Astrocyte (in vitro differentiated cells and primary cell): ENCODE data around the gene PRPS1L1. TPM values are rescaled to one million over a fixed set of nuclear protein-coding genes. Genes with fewer than 3 reads are reported as not detected.

Experiments
- DNase-seq: peaks from one replicate; pipeline ENCODE4 v3.0.0-alpha.2; 2010; ENCODE audit warnings: low read depth
- FAIRE-seq: peaks from 2 replicates; lab custom pipeline; 2011; peaks lifted over from hg19 to GRCh38; lab: Jason Lieb, UNC
- H2AFZ ChIP-seq: 2 replicates; pipeline ENCODE4 v1.6.0; 2012; ENCODE audit warnings: low read depth, low read length, inconsistent platforms
- H3K27ac ChIP-seq: 2 replicates; pipeline ENCODE4 v1.5.1; 2011; ENCODE audit warnings: low read depth, low read length, inconsistent platforms
- H3K27me3 ChIP-seq: 2 replicates; pipeline ENCODE4 v1.6.0; 2011; ENCODE audit warnings: low read length, inconsistent platforms; ENCODE audit not compliant: insufficient read depth
- H3K36me3 ChIP-seq: 2 replicates; pipeline ENCODE4 v1.5.1; 2011; ENCODE audit warnings: low read length, inconsistent platforms; ENCODE audit not compliant: insufficient read depth
- H3K4me1 ChIP-seq: 2 replicates; pipeline ENCODE4 v1.5.1; 2011; ENCODE audit warnings: low read length, inconsistent platforms; ENCODE audit not compliant: insufficient read depth
- H3K4me2 ChIP-seq: 2 replicates; pipeline ENCODE4 v1.6.0; 2012; ENCODE audit warnings: low read length, inconsistent platforms
- H3K4me3 ChIP-seq: 2 replicates; pipeline ENCODE4 v1.5.1; 2011; ENCODE audit warnings: low read depth, mild to moderate bottlenecking, low read length, inconsistent platforms; ENCODE audit not compliant: insufficient read depth
- H3K79me2 ChIP-seq: 2 replicates; pipeline ENCODE4 v1.6.0; 2012; ENCODE audit warnings: mild to moderate bottlenecking, low read length, inconsistent platforms; ENCODE audit not compliant: insufficient read depth
- H3K9ac ChIP-seq: 2 replicates; pipeline ENCODE4 v1.6.0; 2012; ENCODE audit warnings: mild to moderate bottlenecking, low read length, inconsistent platforms
- H3K9me3 ChIP-seq: 2 replicates; pipeline ENCODE4 v1.5.1; 2012; ENCODE audit warnings: low read depth, mild to moderate bottlenecking, low read length, inconsistent platforms; ENCODE audit not compliant: insufficient read depth
- H4K20me1 ChIP-seq: 2 replicates; pipeline ENCODE4 v1.6.0; 2012; ENCODE audit warnings: low read length, inconsistent platforms; ENCODE audit not compliant: insufficient read depth
- H3K27ac Mint-ChIP-seq: one replicate; pipeline ENCODE4 v1.8.0; 2021; ENCODE audit warnings: mild to moderate bottlenecking, mixed read lengths; ENCODE audit not compliant: unreplicated experiment
- H3K27me3 Mint-ChIP-seq: one replicate; pipeline ENCODE4 v1.8.0; 2021; ENCODE audit warnings: low read depth, mixed read lengths; ENCODE audit not compliant: unreplicated experiment
- H3K36me3 Mint-ChIP-seq: one replicate; pipeline ENCODE4 v1.8.0; 2021; ENCODE audit warnings: low read depth, mixed read lengths; ENCODE audit not compliant: unreplicated experiment
- H3K4me1 Mint-ChIP-seq: one replicate; pipeline ENCODE4 v1.8.0; 2021; ENCODE audit warnings: low read depth, mixed read lengths; ENCODE audit not compliant: unreplicated experiment
- H3K4me3 Mint-ChIP-seq: one replicate; pipeline ENCODE4 v1.8.0; 2021; ENCODE audit warnings: mild to moderate bottlenecking, moderate library complexity, mixed read lengths; ENCODE audit not compliant: unreplicated experiment
- H3K9me3 Mint-ChIP-seq: one replicate; pipeline ENCODE4 v1.8.0; 2021; ENCODE audit warnings: mild to moderate bottlenecking, mixed read lengths; ENCODE audit not compliant: unreplicated experiment
- CTCF ChIP-seq: IDR thresholded peaks from 2 replicates; pipeline ENCODE4 v1.5.1; 2011; ENCODE audit warnings: low read depth, mild to moderate bottlenecking, inconsistent platforms, low read length, moderate library complexity; ENCODE audit not compliant: insufficient read depth
- EZH2 ChIP-seq: IDR thresholded peaks from 2 replicates; pipeline ENCODE4 v1.6.1; 2012; ENCODE audit warnings: mild to moderate bottlenecking, low read length, inconsistent platforms; ENCODE audit not compliant: insufficient read depth
- total RNA-seq: library from RNA; stranded (reverse); gene quantifications from 2 replicates; pipeline ENCODE4 v1.2.1, GENCODE V29; 2021

The PRPS1L1 gene
- total RNA-seq, 1 donor from 2014 or later, result not detected

GRCh38 chr7:17991866-17992648, 35.6 kb downstream of the PRPS1L1 start:
- no peak overlapping the region for H3K27ac Mint-ChIP-seq

GRCh38 chr7:17990761-17991160, 36.9 kb downstream of the PRPS1L1 start:
- FAIRE-seq (no peak), DNase-seq (no peak)
- no peaks in the 10 kb centered on the region for H3K27me3 ChIP-seq
- no peak overlapping the region for H3K4me3 ChIP-seq
- H3K4me1 Mint-ChIP-seq, result no peaks in the 10 kb centered on the region
- peaks cover 6% of the 10 kb centered on the region for H3K4me1 ChIP-seq
- H3K27ac ChIP-seq, result no peak overlapping the region
- H3K27me3 Mint-ChIP-seq, result no peaks in the 10 kb centered on the region
- H4K20me1 ChIP-seq, result no peaks in the 10 kb centered on the region
- H3K27ac Mint-ChIP-seq, result no peak overlapping the region
- TF ChIP-seq EZH2, result no peak
- TF ChIP-seq CTCF, result no peak
- H3K36me3 ChIP-seq, result no peaks in the 10 kb centered on the region
- no peaks in the 10 kb centered on the region for H3K79me2 ChIP-seq
- no peaks in the 10 kb centered on the region for H3K36me3 Mint-ChIP-seq
- H2AFZ ChIP-seq, result no peak overlapping the region
- H3K9me3 Mint-ChIP-seq, result no peaks in the 10 kb centered on the region
- no peak overlapping the region for H3K4me3 Mint-ChIP-seq
- H3K4me2 ChIP-seq, result no peak overlapping the region
- H3K9me3 ChIP-seq, result no peaks in the 10 kb centered on the region
- no peak overlapping the region for H3K9ac ChIP-seq

More at GRCh38 chr7:17991866-17992648, 35.6 kb downstream of the PRPS1L1 start:
- Histone ChIP-seq H3K36me3 (no peaks in the 10 kb centered on the region), H2AFZ (peak overlapping the region; percentile 32), H4K20me1 (no peaks in the 10 kb centered on the region), H3K9me3 (no peaks in the 10 kb centered on the region), H3K4me1 (peaks cover under 1% of the 10 kb centered on the region), H3K4me3 (no peak overlapping the region), H3K9ac (no peak overlapping the region), H3K27me3 (no peaks in the 10 kb centered on the region), H3K4me2 (no peak overlapping the region), H3K27ac (no peak overlapping the region), H3K79me2 (no peaks in the 10 kb centered on the region)
- no peak for DNase-seq
- no peaks in the 10 kb centered on the region for H3K9me3 Mint-ChIP-seq
- no peak for TF ChIP-seq EZH2
- no peak for TF ChIP-seq CTCF
- no peaks in the 10 kb centered on the region for H3K4me1 Mint-ChIP-seq
- no peaks in the 10 kb centered on the region for H3K36me3 Mint-ChIP-seq
- H3K27me3 Mint-ChIP-seq, result no peaks in the 10 kb centered on the region
- no peak for FAIRE-seq
- no peak overlapping the region for H3K4me3 Mint-ChIP-seq

- Mint-ChIP-seq H3K27ac (no peak overlapping the region), H3K4me1 (no peaks in the 10 kb centered on the region), H3K9me3 (no peaks in the 10 kb centered on the region), H3K4me3 (no peak overlapping the region), H3K27me3 (no peaks in the 10 kb centered on the region), H3K36me3 (no peaks in the 10 kb centered on the region)
- DNase-seq (peak; percentile 44), FAIRE-seq (no peak)
- no peaks in the 10 kb centered on the region for H3K36me3 ChIP-seq
- H3K9me3 ChIP-seq, result no peaks in the 10 kb centered on the region
- TF ChIP-seq EZH2, result no peak
- TF ChIP-seq CTCF, result no peak
- H3K27me3 ChIP-seq, result no peaks in the 10 kb centered on the region
- no peak overlapping the region for H2AFZ ChIP-seq
- H4K20me1 ChIP-seq, result no peaks in the 10 kb centered on the region
- no peak overlapping the region for H3K9ac ChIP-seq
- H3K4me1 ChIP-seq, result peaks cover 6% of the 10 kb centered on the region
- no peaks in the 10 kb centered on the region for H3K79me2 ChIP-seq
- H3K27ac ChIP-seq, result no peak overlapping the region
- H3K4me3 ChIP-seq, result no peak overlapping the region
- no peak overlapping the region for H3K4me2 ChIP-seq
These were observed 38.1 kb downstream of the PRPS1L1 start for GRCh38 chr7:17989546-17989945.
